HepG2 (cell line): ENCODE measurements around the gene APLP1. TPM values are rescaled to one million over a fixed set of nuclear protein-coding genes. Genes with fewer than 3 reads are reported as not detected.

Source experiments
- ATF2 ChIP-seq: sonication (generic); formaldehyde crosslinking; IDR thresholded peaks from 2 replicates; pipeline ENCODE4 v1.4.0; 2020; ENCODE audit warnings: missing genetic modification reagents
- GTF2F1 ChIP-seq: fragments of 150-350 bp; IDR thresholded peaks from 2 replicates; pipeline ENCODE4 v1.6.1; 2014; ENCODE audit warnings: low read length
- JARID2 ChIP-seq: sonication (generic); formaldehyde crosslinking; IDR thresholded peaks from 2 replicates; pipeline ENCODE4 v1.8.1; 2023; ENCODE audit warnings: missing genetic modification reagents, inconsistent platforms; ENCODE audit not compliant: insufficient replicate concordance
- KLF12 ChIP-seq: sonication (generic); formaldehyde crosslinking; IDR thresholded peaks from 2 replicates; pipeline ENCODE4 v1.4.0; 2020; ENCODE audit warnings: missing genetic modification reagents, borderline replicate concordance
- MIER2 ChIP-seq: IDR thresholded peaks from 2 replicates; pipeline ENCODE4 v1.6.1; 2016; ENCODE audit warnings: missing biosample characterization, missing genetic modification reagents
- NKX3-1 ChIP-seq: sonication (generic); formaldehyde crosslinking; IDR thresholded peaks from 2 replicates; pipeline ENCODE4 v1.5.0; 2020; ENCODE audit warnings: missing genetic modification reagents
- PHF5A ChIP-seq: IDR thresholded peaks from one replicate; pipeline ENCODE4 v1.6.1; 2018; ENCODE audit warnings: low read depth, missing genetic modification reagents; ENCODE audit not compliant: unreplicated experiment
- SETDB1 ChIP-seq: sonication (generic); formaldehyde crosslinking; IDR thresholded peaks from 2 replicates; pipeline ENCODE4 v1.5.1; 2020; ENCODE audit warnings: missing genetic modification reagents, mild to moderate bottlenecking, borderline replicate concordance
- SMAD9 ChIP-seq: sonication (generic); formaldehyde crosslinking; IDR thresholded peaks from 2 replicates; pipeline ENCODE4 v1.5.1; 2020; ENCODE audit warnings: mild to moderate bottlenecking, missing genetic modification reagents
- TAF1 ChIP-seq: sonication (generic); formaldehyde crosslinking; IDR thresholded peaks from 2 replicates; pipeline ENCODE4 v1.4.0; 2020; ENCODE audit warnings: missing genetic modification reagents
- TBX2 ChIP-seq: sonication (generic); formaldehyde crosslinking; IDR thresholded peaks from 2 replicates; pipeline ENCODE4 v1.5.0; 2020; ENCODE audit warnings: missing genetic modification reagents, mild to moderate bottlenecking, borderline replicate concordance
- ZNF136 ChIP-seq: sonication (generic); formaldehyde crosslinking; IDR thresholded peaks from 2 replicates; pipeline ENCODE4 v1.8.1; 2022; ENCODE audit warnings: low read depth, mild to moderate bottlenecking, moderate library complexity, missing genetic modification reagents
- ZNF20 ChIP-seq: sonication (generic); formaldehyde crosslinking; IDR thresholded peaks from 2 replicates; pipeline ENCODE4 v1.4.0; 2020; ENCODE audit warnings: mild to moderate bottlenecking, moderate library complexity, missing genetic modification reagents
- ZNF256 ChIP-seq: sonication (generic); formaldehyde crosslinking; conservative IDR thresholded peaks from 2 replicates; pipeline ENCODE4 v1.4.0; 2020; ENCODE audit warnings: missing genetic modification reagents
- ZNF33A ChIP-seq: sonication (generic); formaldehyde crosslinking; IDR thresholded peaks from 2 replicates; pipeline ENCODE4 v1.5.1; 2020; ENCODE audit warnings: missing genetic modification reagents, mild to moderate bottlenecking, moderate library complexity, borderline replicate concordance
- ZNF354B ChIP-seq: sonication (generic); formaldehyde crosslinking; IDR thresholded peaks from 2 replicates; pipeline ENCODE4 v1.8.0; 2022; ENCODE audit warnings: mild to moderate bottlenecking, missing genetic modification reagents
- ZNF44 ChIP-seq: sonication (generic); formaldehyde crosslinking; IDR thresholded peaks from 2 replicates; pipeline ENCODE4 v1.5.1; 2020; ENCODE audit warnings: mild to moderate bottlenecking, missing genetic modification reagents
- ZNF468 ChIP-seq: sonication (generic); formaldehyde crosslinking; IDR thresholded peaks from 2 replicates; pipeline ENCODE4 v1.8.0; 2022; ENCODE audit warnings: mild to moderate bottlenecking, moderate library complexity, missing genetic modification reagents
- ZNF616 ChIP-seq: sonication (generic); formaldehyde crosslinking; IDR thresholded peaks from 2 replicates; pipeline ENCODE4 v1.5.0; 2020; ENCODE audit warnings: low read depth, mild to moderate bottlenecking, missing genetic modification reagents
- ZNF709 ChIP-seq: sonication (generic); formaldehyde crosslinking; IDR thresholded peaks from 2 replicates; pipeline ENCODE4 v1.5.0; 2020; ENCODE audit warnings: mild to moderate bottlenecking, missing genetic modification reagents
- ZNF770 ChIP-seq: sonication (generic); formaldehyde crosslinking; IDR thresholded peaks from 2 replicates; pipeline ENCODE4 v1.5.0; 2020; ENCODE audit warnings: mild to moderate bottlenecking, missing genetic modification reagents
- ZNF83 ChIP-seq: sonication (generic); formaldehyde crosslinking; IDR thresholded peaks from 2 replicates; pipeline ENCODE4 v1.4.0; 2020; ENCODE audit warnings: missing genetic modification reagents, mild to moderate bottlenecking, borderline replicate concordance
- ZNF878 ChIP-seq: sonication (generic); formaldehyde crosslinking; IDR thresholded peaks from 2 replicates; pipeline ENCODE4 v1.8.1; 2023; ENCODE audit warnings: mild to moderate bottlenecking, missing genetic modification reagents, moderate library complexity
- polyA plus RNA-seq, 8 experiments: library from polyadenylated mRNA; depleted of rRNA in 3 of 8; stranded (reverse) in 7 of 8; unstranded in 1 of 8; fragments of >200 nt; fragmentation: Illumina TruSeq in 4 of 8; extraction: Trizol in 4 of 8; gene quantifications; 2 replicates each; pipeline versions ENCODE4 v1.2.1 to v1.2.3, GENCODE V29; 2011 to 2016; ENCODE audit warnings: low read depth in 4 of 8, missing spikeins in 1 of 8, mixed read lengths in 1 of 8; ENCODE audit not compliant: insufficient read depth in 1 of 8
- total RNA-seq, 5 experiments: library from RNA; depleted of rRNA; stranded (reverse); fragments of >200 nt; fragmentation: Illumina TruSeq; extraction: Trizol; gene quantifications; 2 replicates each; pipeline ENCODE4 v1.2.3, GENCODE V29; 2016; ENCODE audit warnings: low read depth in 1 of 5
- TF ChIP-seq, protein P1 (sequence below): sonication (generic); formaldehyde crosslinking; IDR thresholded peaks from 2 replicates; pipeline ENCODE4 v1.4.0; 2020; ENCODE audit warnings: missing genetic modification reagents
- TF ChIP-seq, protein P2 (sequence below): sonication (generic); formaldehyde crosslinking; IDR thresholded peaks from 2 replicates; pipeline ENCODE4 v1.4.0; 2020; ENCODE audit warnings: mild to moderate bottlenecking, low read depth, missing genetic modification reagents

The APLP1 gene
- total and polyA plus RNA-seq, 2 of the 13 experiments (the other 11 are each of a cell fraction or from before 2014, with no cell fraction given) = 2.0 to 2.9 TPM

- TF ChIP-seq ZNF616 (CRISPR knock-in tag) = peak; percentile 93; the same call in 1 of the 2 replicates
- peak; percentile 92; the same call in 1 of the 2 replicates for TF ChIP-seq ZNF468
- TF ChIP-seq TAF1 (CRISPR knock-in tag) = 0 out of 2 replicates have a peak, but pooled peaks have one; percentile 30
- peak; percentile 89 for TF ChIP-seq JARID2
- TF ChIP-seq ZNF709 (CRISPR knock-in tag) = peak; percentile 83
- TF ChIP-seq SMAD9 (CRISPR knock-in tag) = 0 out of 2 replicates have a peak, but pooled peaks have one; percentile 87
- TF ChIP-seq TBX2 (CRISPR knock-in tag) = peak; percentile 68
- peak; percentile 57 for TF ChIP-seq PHF5A (CRISPR knock-in tag)
- TF ChIP-seq SETDB1 = no peak
- TF ChIP-seq, protein P1, sequence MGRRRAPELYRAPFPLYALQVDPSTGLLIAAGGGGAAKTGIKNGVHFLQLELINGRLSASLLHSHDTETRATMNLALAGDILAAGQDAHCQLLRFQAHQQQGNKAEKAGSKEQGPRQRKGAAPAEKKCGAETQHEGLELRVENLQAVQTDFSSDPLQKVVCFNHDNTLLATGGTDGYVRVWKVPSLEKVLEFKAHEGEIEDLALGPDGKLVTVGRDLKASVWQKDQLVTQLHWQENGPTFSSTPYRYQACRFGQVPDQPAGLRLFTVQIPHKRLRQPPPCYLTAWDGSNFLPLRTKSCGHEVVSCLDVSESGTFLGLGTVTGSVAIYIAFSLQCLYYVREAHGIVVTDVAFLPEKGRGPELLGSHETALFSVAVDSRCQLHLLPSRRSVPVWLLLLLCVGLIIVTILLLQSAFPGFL (CRISPR knock-in tag) = no peak
- TF ChIP-seq KLF12 (CRISPR knock-in tag) = peak; percentile 80; the same call in 1 of the 2 replicates
- 0 out of 2 replicates have a peak, but pooled peaks have one; percentile 28 for TF ChIP-seq ZNF770 (CRISPR knock-in tag)
- TF ChIP-seq ZNF256 (CRISPR knock-in tag) = peak; percentile 95; the same call in 1 of the 2 replicates
- peak; percentile 95 for TF ChIP-seq ATF2 (CRISPR knock-in tag)
- TF ChIP-seq ZNF83 (CRISPR knock-in tag) = peak; percentile 98
- TF ChIP-seq, protein P2, sequence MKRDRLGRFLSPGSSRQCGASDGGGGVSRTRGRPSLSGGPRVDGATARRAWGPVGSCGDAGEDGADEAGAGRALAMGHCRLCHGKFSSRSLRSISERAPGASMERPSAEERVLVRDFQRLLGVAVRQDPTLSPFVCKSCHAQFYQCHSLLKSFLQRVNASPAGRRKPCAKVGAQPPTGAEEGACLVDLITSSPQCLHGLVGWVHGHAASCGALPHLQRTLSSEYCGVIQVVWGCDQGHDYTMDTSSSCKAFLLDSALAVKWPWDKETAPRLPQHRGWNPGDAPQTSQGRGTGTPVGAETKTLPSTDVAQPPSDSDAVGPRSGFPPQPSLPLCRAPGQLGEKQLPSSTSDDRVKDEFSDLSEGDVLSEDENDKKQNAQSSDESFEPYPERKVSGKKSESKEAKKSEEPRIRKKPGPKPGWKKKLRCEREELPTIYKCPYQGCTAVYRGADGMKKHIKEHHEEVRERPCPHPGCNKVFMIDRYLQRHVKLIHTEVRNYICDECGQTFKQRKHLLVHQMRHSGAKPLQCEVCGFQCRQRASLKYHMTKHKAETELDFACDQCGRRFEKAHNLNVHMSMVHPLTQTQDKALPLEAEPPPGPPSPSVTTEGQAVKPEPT (CRISPR knock-in tag) = no peak
- peak; percentile 85; the same call in 1 of the 2 replicates for TF ChIP-seq ZNF44
- no peak for TF ChIP-seq ZNF20 (CRISPR knock-in tag)
- TF ChIP-seq ZNF33A (CRISPR knock-in tag) = no peak
- peak; percentile 57; the same call in 1 of the 2 replicates for TF ChIP-seq ZNF136
- TF ChIP-seq MIER2 (CRISPR knock-in tag) = peak; percentile 99
- TF ChIP-seq ZNF878 (CRISPR knock-in tag) = peak; percentile 64; the same call in 1 of the 2 replicates
- TF ChIP-seq ZNF354B (CRISPR knock-in tag) = no peak
- TF ChIP-seq GTF2F1 = no peak
- peak; percentile 97 for TF ChIP-seq NKX3-1 (CRISPR knock-in tag)
Measured at GRCh38 chr19:35828692-35829301, 39.6 kb upstream of the APLP1 start (continued).
